ENCODE data around the gene NELFA.

Gene NELFA

DNA sequence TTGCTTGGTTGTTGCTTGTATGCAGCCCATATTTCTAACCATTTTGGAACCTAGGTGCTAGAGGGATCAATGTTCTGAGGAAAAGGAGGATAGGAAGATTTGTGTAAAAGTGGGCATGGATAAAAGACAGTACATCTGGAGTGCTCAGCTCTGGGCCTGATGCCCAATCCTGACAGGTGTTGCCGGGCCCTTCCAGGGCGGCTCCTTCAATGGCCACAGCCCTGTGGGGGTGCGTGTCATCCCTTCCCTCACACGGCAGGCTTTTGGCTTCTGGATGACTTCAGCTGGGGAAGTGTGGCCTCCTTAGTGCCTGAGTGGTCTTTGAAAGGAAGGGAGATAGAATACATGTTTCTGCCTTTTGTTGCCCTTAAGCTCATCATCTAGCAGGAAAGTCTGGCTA is 47.2 kb downstream of the NELFA start:
- no peak for DNase-seq

GRCh38 chr4:1961038-1961437 is 47.7 kb downstream of the NELFA start:
- no peak for DNase-seq

DNA sequence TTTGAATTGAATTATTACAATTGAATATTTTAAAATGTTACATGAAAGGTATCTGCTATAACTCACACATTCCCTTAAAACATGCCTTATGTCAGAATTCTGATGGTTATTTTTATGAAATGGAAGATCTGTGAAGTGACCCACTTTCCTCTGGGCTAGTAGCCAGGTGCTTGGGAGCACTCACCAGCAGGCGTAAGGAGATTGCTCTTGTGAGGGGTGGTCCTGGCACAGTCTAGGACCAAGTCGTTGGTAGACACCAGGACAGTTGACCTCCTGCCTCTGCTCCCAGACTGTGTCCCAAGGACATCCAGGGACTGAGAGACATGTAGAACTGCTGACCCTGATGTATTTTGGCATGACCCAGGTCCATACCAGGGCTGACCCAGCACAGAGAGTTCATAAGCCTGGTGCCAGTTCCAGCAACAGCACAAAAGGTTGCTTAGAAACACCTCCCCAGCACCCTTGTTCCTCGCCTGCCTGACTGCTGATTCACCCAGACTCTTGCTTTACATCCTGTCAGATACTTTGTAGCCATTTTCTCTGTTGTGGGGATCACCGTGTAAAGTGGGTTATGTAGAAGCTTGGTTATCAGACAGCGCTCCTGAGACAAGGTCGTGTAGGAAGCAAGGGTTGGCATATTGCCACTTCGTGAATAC is 48.5 kb downstream of the NELFA start:
- DNase-seq: no peak

DNA sequence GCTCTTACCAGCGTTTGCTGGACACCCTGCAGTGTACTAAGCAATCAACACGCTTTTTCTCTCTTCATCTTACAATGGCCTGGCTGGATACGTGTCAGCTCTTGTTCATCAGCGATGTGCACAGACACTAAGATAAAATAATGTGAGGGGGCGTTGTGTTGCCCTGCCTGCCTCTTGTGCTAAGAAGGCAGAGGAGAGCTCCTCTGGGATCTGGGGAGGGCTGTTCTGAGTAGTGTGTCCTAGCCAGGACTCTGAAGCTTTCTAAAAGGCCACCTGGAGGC is 49.7 kb downstream of the NELFA start:
- DNase-seq: no peak

- DNase-seq: no peak
Observed at GRCh38 chr4:1958276-1959103, 50.3 kb downstream of the NELFA start.

DNA sequence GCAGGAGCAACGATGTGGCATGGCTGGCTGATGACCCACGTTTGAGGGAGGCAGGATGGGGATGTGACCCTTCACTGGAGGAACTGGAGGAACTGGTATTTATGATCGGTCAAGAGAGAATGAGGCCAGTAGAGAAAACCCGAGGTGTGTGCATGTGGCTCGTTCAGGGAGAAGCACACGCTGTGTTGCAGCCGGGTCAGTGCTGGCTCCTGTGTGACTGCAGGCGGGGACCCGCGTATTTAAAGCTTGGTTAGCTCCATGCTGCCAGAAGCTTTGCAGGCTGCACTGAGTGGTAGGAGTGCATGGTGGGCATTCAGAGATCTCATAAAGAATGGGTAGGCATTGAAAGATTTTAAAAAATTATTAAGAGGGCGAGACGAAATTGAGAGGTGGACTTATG is 52.1 kb downstream of the NELFA start:
- DNase-seq: no peak

DNA sequence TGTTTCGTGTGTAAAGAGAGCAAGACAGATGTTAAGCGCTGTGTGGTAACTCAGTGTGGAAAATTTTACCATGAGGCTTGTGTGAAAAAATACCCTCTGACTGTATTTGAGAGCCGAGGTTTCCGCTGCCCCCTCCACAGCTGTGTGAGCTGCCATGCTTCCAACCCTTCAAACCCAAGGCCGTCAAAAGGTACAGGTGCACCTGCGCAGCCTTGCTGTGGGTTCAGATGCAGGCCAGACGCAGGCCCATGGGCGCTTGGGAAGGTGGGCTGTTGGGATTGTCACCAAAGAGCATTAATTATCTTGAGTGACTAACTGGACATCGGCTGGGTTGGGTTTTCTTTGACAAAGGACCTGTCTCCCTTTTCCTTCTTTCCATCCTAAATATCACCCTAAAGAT is 55.4 kb downstream of the NELFA start:
- DNase-seq: no peak

DNA sequence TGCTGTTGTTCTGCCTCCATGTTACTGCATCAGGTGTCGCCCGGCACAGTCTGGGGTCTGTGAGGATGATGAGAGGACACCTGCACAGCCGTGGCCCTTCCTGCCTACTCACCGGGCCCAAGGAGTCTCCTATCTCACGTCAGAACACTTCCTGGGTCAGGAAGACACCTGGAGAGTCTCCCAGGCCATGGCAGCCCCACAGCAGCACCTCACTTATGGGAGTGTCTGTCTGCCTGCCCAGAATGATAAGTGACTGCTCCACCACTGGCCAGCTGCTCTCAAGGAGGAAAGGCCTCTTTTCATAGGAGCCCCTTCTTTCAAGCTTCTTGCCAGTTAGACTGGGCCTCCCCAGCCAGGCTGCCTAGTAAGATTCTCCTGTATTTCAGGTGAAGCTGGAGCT is 56.1 kb downstream of the NELFA start:
- DNase-seq: no peak

DNA sequence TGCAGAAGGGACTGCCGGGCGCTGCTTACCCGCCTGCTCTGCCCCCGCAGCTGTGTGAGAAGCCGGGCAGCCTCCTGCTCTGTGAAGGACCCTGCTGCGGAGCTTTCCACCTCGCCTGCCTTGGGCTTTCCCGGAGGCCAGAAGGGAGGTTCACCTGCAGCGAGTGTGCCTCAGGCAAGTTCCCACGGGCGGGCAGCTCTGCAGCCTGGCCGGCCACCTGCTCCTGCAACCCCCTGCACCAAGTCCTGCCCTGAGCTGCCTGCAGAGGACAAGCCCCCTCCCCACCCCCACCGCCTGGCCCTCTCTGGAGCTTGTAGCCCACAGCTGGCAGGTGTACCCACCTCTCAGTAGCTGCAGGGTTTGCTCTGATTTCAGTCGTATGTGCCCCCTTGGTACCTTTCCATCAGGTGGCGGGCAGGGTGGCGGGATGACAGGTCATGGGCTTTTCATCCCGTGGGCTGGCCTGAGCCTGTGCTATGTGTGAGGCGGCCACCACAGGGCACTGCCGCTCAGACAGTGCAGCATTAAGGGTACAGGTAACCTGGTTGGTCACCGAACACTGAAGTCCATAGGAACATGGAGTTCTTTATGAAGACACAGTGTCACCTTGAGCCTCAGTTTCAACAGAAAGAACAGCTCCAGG is 56.6 kb downstream of the NELFA start:
- no peak for DNase-seq

DNA sequence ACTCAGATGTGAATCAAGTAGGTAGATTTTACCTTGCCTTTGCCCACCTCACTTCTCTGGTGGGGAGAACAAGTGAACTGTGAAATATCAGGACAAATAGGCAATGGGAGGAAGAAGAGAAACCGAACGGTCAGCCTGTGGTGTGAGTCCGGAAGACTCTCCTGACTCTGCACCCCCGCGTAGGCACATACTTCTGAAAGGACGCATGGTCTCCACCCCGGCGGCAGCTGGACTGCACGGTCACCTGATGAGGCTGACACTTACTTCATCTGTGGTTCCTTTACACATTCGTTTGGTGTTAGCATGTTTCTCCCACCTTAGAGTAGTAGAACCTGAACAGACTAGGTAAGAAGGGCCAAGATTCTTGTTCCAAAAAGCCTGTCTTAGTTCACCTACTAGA is 58.4 kb downstream of the NELFA start:
- no peak for DNase-seq

DNA sequence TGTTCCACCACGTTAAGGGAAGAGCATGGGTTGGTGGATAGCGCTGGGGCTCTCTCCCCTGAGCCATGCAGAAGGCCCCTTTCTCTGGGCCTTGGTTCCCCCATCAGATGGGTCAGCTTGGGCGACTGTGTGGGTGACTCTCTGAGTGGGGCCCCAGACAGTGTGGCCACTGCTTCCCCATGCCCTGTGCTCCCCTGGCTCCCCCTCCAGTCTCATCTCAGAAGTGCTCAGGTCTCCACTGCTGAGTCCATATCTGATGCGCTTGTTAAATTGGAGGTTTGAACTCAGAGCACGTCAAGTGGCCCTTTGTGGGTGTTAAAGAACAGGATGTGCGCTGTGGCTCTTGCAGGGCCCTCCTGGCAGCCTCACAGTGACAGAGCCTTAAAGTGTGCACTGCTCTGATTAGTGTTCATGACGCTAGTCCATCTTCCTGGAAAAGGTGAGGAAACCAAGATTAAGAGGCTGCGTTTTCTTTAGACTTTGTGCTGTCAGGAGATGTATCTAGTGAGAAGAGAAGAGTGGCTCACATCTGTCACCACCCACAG is 59.8 kb downstream of the NELFA start:
- DNase-seq: no peak

DNA sequence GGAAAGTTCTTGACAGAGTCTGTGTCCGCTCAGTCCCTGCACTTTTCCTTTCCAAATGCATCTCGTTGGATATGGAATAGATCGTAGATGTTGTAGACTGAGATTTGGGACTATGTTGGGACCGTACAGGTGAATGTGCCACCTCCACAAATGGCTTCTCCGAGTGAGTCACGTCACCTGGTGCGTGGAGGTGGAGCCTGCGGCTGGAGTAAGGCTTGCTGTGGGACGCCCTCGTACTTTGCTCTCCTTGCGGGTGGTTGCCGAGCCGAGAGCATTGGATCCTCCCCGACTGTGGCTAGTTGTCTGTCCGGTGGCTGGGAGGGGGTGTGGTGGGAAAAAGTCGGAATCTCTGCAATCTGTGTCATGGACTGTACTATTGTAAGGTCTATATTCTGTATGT is 60.5 kb downstream of the NELFA start:
- no peak for DNase-seq

DNA sequence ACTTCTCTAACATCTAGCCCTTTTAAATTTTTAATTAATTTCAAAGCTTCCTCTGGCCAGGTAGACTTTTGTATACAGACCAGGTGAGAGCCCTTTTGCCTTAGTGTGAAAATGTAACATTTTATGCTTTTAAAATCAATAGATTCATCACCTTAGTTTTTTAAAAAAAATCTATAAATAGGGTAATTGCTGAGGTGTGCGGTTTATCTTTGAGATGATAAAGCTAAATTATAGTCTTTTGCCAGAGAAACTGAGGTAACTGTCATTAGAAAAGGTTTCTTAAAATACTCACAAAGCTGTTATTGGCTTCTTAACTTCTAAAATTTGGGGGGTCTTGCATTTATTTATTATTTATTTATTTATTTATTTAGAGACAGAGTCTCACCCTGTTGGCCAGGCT is 62.9 kb downstream of the NELFA start:
- no peak for DNase-seq

GRCh38 chr4:1945124-1945895 is 63.5 kb downstream of the NELFA start:
- DNase-seq: no peak

DNA sequence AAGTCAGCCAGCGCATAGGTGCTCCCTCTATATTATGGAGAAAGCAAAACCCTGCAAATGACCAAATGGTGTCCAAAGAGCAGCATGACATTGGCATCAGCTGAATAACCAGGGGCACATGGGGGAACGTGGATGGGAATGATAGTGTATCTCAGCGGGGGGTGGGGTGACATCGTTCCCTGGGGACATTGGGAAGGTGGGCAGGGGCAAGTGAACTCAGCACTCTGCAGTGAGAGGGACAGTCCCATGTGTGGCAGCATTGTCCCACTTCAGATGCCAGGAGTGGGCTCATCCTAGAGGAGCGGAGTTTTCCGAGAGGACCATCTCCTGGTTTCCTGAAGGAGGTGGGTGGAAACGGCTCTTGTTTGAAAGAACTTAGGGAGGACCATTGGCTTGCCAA is 64.8 kb downstream of the NELFA start:
- no peak for DNase-seq

DNA sequence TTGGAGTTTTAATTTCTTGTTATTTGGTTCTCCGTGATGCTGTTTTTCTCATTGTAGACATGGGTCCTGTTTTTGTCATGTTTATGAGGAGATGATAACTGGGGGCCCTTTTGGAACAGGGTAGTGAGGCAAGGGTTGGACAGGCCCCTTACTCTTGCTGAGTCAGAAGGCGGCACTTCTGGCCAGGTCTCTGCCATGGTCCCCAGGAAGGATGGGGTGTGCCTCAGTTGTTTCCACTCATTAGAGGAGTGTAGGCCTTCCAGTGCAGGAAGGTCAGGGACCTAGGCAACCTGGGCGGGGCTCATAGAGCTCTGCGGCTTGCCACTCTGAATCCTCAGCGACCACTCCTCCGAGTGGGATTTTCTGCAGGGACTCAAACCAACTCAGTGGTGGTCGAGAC is 68.2 kb downstream of the NELFA start:
- DNase-seq: no peak

DNA sequence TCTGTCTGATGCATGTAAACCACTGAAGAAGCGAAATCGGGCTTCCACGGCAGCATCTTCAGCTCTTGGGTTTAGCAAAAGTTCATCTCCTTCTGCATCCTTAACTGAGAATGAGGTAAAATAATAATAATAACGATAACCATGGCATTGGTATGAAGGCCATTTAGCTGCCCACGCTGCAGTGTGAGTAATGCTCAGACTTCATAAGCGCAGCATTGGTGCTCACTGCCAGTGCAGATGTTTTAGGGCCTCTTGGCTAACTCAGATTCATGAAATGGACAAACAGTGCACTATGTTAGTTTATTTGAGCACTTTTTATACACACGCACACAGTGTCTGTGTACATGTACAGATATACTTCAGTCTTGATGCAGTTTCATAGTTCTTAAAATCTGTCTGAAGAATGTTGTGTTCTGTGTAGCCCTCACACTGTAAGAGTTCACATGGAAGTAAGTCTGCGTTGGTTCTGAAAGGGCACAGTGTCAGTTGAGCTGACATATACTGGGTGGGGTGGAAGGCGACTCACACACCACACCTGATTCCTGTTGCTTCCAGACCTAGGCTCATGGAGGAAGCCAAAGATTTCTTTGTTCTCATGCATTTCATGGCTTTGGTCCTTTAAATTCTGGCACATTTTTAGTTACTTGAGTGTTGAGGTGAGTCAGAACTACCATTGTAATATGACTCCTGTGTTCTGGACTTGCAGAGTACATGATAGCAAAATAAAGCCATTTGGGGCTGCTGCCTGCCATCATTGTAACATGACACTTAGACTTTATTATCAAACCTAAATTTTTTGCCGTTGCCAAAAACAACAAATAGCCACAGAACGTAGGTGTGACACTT is 68.9 kb downstream of the NELFA start:
- DNase-seq: no peak

DNA sequence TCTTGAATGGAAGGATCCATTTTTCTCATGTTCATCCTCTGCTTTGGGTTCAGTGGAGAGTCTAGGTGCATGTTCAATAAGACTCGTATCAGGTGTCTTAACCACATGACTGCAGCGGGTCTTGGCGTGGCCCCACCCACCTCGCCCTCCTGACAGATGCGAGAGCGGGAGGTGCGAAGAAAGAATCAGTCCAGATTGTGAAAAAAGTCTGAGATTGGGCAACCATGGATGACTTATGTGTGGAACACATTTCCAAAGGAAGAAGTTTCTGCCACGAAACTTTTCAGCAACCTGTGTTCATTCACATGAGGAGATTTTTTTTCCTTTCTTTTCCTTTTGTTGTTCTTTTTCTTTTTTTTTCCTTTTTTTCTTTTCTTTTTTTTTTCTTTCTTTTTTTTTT is 70.7 kb downstream of the NELFA start:
- DNase-seq: peak; percentile 19

GRCh38 chr4:1937550-1937949 is 71.2 kb downstream of the NELFA start:
- no peak for DNase-seq

DNA sequence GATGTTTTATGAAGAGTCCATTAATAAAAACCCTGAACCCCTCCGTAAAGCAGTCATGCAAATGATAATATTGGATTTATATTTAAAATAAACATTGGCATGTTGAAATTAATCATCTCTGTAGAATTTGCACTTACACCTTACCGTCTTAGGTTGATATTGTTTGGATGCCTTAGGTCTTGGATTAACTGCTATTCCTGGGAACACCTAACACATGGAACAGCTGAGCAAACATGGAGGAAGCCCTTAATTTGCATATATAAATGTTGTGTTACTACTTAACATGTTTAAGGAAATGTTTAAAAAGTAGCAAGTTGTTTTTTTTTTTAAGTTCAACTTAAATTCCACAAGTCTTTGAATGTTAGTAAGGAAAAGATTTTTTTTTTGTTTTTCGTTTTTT is 75.1 kb downstream of the NELFA start:
- DNase-seq: no peak

DNA sequence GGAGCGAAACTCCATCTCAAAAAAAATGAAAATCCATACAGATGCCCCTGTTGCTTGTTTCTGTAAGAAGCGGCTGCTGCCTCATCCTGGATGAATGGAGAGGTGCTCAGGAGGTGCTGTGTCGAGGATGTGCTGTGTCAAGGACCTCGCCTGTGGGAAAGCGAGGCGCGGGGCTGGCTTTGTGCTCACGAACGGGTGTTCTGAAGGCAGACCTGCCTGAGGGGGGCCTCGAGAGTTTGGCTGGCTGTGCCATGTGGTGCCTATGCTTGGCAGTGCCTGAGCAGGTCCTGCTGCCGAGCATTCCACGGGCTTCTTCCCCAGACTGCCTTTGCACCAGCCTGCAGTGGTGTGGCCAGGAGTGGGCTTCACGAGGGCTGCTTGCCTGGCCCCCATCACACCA is 76.0 kb downstream of the NELFA start:
- no peak for DNase-seq

All from suppressor macrophage treated with lipopolysaccharide for 4 hours (primary cell).